H1 (cell line): ENCODE data around the gene ZXDC. TPM values are rescaled to one million over a fixed set of nuclear protein-coding genes. Genes with fewer than 3 reads are reported as not detected.

Experiments
- BACH1 ChIP-seq: IDR thresholded peaks from 2 replicates; pipeline ENCODE4 v1.6.1; 2012; ENCODE audit warnings: low read length, improper control_type of control experiment
- MAX ChIP-seq: IDR thresholded peaks from 2 replicates; pipeline ENCODE4 v1.6.1; 2012; ENCODE audit warnings: inconsistent platforms
- RFX5 ChIP-seq: IDR thresholded peaks from 2 replicates; pipeline ENCODE4 v1.6.1; 2011; ENCODE audit warnings: low read depth, low read length, improper control_type of control experiment, borderline replicate concordance
- polyA plus RNA-seq, 7 experiments: library from polyadenylated mRNA; depleted of rRNA in 3 of 7; stranded (reverse) in 5 of 7; unstranded in 2 of 7; fragments of >200 nt in 5 of 7; fragments of 200-250 nt in 2 of 7; gene quantifications; 1 replicate in 5 of 7; 2 replicates in 1 of 7; 4 replicates in 1 of 7; pipeline versions ENCODE4 v1.2.1 to v1.2.3, GENCODE V29; 2011 to 2013; ENCODE audit warnings: missing spikeins in 2 of 7, mixed read lengths in 2 of 7
- total RNA-seq: library from RNA; stranded (reverse); fragmentation: NEBNext Ultra II Directional; extraction: Animal tissue kit (Norgen Biotek cat#: 25700); gene quantifications from 2 replicates; pipeline ENCODE4 v1.2.1, GENCODE V29; 2021

Gene ZXDC
- total and polyA plus RNA-seq, 2 of the 8 experiments (the other 6 are each of a cell fraction or from before 2014, with no cell fraction given) = 12.7 to 24.3 TPM

GRCh38 chr3:126512026-126512425 lies 36.3 kb upstream of the ZXDC start (continued):
- TF ChIP-seq MAX (no peak), RFX5 (no peak), BACH1 (no peak)
